HG03159 (cell line): ENCODE results near the gene KRT14.
"Not testable (repeated sequence)": the region's sequence is repeated elsewhere in the genome, so short reads cannot be mapped to it uniquely, and the experiment has no call there.

Experiments
- ATAC-seq: cut with Tn5 transposase; IDR thresholded peaks from one replicate; pipeline ENCODE4 v1.9.1; 2021; ENCODE audit warnings: mild to moderate bottlenecking, moderate library complexity; ENCODE audit not compliant: unreplicated experiment

KRT14 gene

DNA sequence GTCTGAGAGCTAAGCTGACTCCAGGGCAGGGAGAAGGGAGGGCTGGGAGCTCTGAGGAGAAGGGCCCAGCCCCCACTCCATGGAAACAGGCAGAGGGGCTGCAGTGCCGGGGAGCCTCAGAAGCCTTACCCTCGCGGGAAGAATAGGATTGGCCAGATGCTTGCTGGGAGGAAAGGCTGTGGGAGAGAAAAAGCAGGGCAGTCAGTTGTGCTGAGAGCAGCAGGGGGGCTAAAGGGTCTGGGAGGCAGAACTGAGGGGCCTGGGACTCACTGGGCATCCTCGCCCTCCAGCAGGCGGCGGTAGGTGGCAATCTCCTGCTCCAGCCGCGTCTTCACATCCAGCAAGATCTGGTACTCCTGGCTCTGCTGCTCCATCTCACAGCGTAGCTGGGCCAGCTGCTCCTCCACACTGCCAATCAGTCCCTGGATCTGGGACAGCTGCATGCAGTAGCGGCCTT, 23.4 kb upstream of the KRT14 start:
- ATAC-seq = not testable (repeated sequence)

DNA sequence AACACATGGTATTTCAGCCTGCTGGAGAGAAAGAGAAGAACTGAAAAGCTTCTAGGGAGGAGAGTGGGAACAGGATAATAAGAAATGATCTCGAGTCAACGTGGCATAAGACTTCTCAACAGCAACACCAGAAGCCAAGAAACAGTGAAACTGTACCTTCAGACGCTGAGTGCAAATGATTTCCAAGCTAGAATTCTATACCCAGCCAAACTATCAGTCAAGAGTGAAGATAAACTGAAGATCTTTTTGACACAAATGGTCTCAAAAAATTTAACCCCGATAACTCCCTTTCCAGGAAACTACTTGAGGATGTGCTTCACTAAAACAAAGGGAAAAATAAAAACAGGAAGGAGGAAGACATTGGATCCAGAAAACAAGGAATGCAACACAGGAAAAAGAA, 20.2 kb upstream of the KRT14 start:
- not testable (repeated sequence) for ATAC-seq

- no peak for ATAC-seq
Observed at GRCh38 chr17:41602524-41602923, 15.8 kb upstream of the KRT14 start.

- ATAC-seq = no peak
Observed at GRCh38 chr17:41600318-41600717, 13.6 kb upstream of the KRT14 start.

- no peak for ATAC-seq
Observed at GRCh38 chr17:41599680-41600079, 13.0 kb upstream of the KRT14 start.

- ATAC-seq = no peak
Observed at GRCh38 chr17:41595585-41595984, 8.9 kb upstream of the KRT14 start.

DNA sequence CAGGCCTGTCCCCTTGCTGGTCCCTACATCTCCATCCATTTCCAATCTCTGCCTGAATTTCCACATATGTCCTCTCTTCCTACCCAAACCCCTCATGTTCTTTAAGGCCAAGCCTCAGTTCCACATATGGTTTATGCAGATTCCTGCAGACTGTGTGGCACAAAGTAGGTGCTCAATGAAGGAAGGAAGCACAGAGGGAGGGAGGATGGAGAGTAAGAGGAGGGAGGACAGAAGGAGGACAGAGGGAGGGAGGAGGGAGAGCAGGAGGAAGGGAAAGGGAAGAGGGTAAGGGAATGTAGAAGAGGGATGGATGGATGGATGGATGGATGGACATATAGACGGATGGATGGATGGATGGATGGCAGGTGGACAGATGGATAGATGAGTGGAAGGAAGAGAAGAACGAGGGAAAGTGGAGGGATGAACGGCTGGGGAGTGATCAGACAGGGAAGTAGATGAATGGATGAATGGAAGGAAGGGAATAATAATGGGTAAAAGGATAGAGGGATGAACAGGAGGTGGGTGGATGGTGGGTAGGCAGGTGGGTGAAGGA, 7.7 kb upstream of the KRT14 start:
- ATAC-seq = no peak

- no peak for ATAC-seq
Observed at GRCh38 chr17:41593306-41593981, 6.7 kb upstream of the KRT14 start.

GRCh38 chr17:41592601-41593305, 6.1 kb upstream of the KRT14 start:
- no peak for ATAC-seq

DNA sequence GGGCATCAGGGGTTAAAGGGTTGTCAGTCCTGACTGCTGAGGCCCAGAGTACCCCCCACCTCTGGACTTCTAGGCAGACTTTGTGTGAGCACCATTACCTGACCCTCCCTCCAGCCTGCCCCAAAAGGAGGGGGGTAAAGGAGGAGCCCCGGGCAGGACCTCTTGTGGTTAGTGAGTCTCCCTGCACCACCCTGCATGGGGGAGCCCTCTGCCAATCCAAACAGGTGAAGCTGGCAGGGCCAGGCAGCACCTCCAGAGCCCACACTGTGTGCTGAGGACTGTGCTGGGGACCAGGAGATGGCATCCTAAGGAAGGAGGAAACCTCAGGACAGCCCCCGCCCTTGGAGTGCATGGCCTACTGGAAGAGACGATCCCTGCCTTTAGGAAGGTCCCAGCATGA, 2.6 kb upstream of the KRT14 start:
- no peak for ATAC-seq

DNA sequence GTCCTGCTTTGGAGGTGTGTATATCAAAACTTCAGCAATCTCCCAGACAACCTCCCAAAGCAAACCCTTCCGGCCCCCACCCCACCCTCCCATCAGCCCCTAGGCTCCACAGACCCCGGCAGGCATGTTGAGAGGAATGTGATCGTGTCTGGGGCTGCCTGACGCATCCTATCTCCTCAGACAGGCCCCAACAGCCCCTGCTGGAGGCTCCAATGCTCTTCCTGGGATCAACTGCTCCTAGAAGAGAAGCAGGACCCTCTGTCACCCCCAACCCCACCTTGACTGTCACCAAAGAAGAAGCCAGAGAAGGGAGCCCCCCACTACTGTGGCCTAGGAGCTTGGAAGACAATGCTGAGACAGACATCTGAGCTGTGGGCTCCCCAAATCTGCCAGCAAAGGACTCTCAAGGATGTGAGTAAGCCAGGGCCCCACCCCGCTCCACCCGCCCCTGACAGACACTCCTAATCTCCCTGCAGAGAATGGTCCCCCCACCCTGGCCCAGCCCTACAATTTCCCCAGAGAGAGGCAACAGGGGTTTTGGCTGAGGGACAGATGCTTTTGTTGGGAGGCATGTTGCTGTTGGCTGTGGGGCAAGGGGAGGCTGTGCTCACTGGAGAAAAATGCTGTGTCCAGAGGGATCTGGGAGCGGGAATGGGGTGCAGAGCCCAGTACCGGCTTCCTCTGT, 1.6 kb upstream of the KRT14 start:
- ATAC-seq = no peak

GRCh38 chr17:41585301-41586056, 1.2 kb downstream of the KRT14 start:
- no peak for ATAC-seq

- not testable (repeated sequence) for ATAC-seq
Observed at GRCh38 chr17:41584331-41584927, 2.3 kb downstream of the KRT14 start.

GRCh38 chr17:41583137-41584127, 3.3 kb downstream of the KRT14 start:
- no peak for ATAC-seq

- ATAC-seq = not testable (repeated sequence)
Observed at GRCh38 chr17:41582061-41582968, 4.4 kb downstream of the KRT14 start.

- no peak for ATAC-seq
Observed at GRCh38 chr17:41581366-41582060, 5.2 kb downstream of the KRT14 start.

DNA sequence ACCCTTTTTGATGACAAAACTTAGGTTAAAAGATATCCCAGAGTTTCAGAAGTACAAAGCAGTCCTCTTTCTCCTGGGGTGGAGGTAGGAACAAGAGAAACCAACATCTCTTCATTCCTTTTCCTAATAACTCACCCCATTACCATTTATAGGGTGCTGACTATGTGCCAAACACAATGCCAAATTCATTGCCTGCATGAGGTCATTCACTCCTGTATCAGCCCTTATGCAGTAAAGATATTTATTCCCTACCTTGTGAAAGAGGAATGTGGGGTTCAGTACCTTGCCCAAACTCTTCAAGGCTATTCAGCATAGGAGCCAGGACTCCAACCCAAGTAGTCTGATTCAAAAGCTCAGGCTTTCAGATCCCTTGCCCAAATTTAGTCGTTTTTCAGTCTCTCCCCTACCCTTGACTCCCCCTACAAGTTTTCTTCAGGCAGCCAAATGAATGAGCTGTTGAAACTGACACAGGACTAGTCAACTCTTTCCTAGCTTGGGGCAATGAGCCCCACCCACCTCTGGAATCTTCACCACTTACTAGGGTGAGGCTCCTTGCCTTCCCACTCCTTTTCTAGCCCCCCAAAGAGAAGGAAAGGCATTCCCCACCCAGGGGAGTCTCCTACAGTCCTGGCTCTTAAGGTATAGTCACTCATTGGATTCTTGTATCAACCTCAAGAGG, 5.9 kb downstream of the KRT14 start:
- ATAC-seq = no peak
